Measurements from ENCODE around the gene PRM1.

The PRM1 gene

DNA sequence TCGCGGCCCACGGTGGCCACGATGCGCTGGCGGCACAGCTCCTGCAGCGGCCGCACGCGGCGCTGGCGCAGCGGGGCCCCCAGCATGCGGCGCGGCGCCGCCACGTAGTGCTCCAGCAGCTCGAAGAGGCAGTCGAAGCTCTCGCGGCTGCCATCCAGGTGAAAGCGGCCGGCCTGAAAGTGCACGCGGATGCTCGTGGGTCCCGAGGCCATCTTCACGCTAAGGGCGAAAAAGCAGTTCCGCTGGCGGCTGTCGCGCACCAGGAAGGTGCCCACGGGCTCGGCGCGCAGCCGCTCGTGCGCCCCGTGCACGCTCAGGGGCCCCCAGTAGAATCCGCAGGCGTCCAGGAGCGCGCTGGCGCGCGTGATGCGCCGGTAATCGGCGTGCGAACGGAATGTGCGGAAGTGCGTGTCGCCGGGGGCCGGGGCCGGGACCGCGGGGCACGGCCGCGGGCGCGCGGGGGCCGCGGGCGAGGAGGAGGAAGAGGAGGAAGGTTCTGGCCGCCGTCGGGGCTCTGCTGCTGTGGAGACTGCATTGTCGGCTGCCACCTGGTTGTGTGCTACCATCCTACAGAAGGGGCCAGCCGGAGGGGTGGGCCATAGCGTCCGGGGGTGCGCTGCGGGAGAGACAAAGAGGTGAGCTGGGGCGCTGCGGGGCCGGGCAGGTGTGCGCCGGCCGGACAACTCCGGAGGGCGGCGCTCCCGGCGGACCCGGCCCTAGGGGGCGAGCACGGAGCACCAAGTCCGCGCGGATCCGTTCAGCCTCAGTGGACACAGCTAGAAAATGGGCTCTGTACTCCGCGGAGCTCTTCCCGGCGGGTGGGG is 26.0 kb downstream of the PRM1 start:
- Histone ChIP-seq H3K9ac (ENCODE audit: low read length in 2 of 2) (peak overlapping the region in 1 of 2 donors; percentile 53), H3K4me3 (ENCODE audit: low read length in 2 of 2) (peak overlapping the region; percentile 50 to 85), H3K27me3 (ENCODE audit: control insufficient read depth in 1 of 2, insufficient read depth in 2 of 2, low read length in 2 of 2) (no peaks in the 10 kb centered on the region), H3K9me3 (ENCODE audit: control insufficient read depth in 2 of 2, low read length in 2 of 2) (no peaks in the 10 kb centered on the region), H3K36me3 (ENCODE audit: control insufficient read depth in 2 of 2, insufficient read depth in 2 of 2, low read length in 2 of 2) (peaks cover 0 to 6% of the 10 kb centered on the region in 2 donors), H3K27ac (ENCODE audit: low read length) (peak overlapping the region; percentile 24), H3K4me1 (ENCODE audit: control insufficient read depth, insufficient read depth, low read length) (peaks cover 42% of the 10 kb centered on the region)

DNA sequence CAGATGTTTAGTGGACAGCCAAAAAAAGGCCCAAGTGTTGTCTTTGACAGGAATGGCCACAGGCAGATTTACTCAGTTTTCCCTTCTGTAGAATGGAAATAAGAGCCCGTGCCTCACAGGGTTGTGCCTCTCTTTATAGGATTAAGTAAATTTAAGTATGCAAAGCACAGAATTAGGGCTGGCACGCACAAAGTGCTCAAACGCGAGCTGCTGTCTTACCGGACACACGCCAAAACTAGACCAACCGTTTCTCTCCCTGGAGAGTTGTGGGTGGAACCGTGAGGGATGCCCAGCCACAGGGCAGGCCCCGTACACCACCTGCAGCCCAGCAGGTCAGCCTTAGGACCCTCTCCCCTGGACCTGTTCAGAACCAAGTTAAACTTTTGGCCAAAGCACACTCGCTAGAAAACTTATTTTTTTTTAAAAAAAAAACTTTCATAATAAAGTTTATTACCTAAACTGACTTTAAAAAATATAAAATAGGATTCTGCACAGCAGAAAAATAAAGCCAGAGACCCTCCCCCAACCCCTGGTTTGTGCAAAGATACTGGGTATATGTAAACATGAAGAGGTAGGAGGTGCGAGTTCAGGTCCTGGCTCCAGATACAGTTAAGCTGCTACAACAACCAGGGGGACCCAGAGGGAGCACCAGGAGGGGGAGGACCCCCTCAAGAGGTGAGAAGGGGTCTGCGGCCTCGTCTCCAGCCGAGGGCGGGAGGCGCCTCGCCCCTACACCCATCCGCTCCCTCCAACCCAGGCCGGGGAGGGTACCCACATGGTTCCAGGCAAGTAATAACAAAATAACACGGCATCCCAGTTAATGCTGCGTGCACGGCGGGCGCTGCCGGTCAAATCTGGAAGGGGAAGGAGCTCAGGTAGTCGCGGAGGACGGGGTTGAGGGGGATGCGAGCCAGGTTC is 26.9 kb downstream of the PRM1 start:
- H3K27ac ChIP-seq (ENCODE audit: low read length) = peak overlapping the region; percentile 24
- H3K27me3 ChIP-seq (ENCODE audit: control insufficient read depth in 1 of 2, insufficient read depth in 2 of 2, low read length in 2 of 2) = no peaks in the 10 kb centered on the region
- H3K9me3 ChIP-seq (ENCODE audit: control insufficient read depth in 2 of 2, low read length in 2 of 2) = no peaks in the 10 kb centered on the region
- H3K4me3 ChIP-seq (ENCODE audit: low read length in 2 of 2) = peak overlapping the region; percentile 50 to 85
- H3K4me1 ChIP-seq (ENCODE audit: control insufficient read depth, insufficient read depth, low read length) = peaks cover 41% of the 10 kb centered on the region
- H3K9ac ChIP-seq (ENCODE audit: low read length in 2 of 2) = peak overlapping the region; percentile 29 to 53
- peaks cover 0 to 6% of the 10 kb centered on the region in 2 donors for H3K36me3 ChIP-seq (ENCODE audit: control insufficient read depth in 2 of 2, insufficient read depth in 2 of 2, low read length in 2 of 2)

DNA sequence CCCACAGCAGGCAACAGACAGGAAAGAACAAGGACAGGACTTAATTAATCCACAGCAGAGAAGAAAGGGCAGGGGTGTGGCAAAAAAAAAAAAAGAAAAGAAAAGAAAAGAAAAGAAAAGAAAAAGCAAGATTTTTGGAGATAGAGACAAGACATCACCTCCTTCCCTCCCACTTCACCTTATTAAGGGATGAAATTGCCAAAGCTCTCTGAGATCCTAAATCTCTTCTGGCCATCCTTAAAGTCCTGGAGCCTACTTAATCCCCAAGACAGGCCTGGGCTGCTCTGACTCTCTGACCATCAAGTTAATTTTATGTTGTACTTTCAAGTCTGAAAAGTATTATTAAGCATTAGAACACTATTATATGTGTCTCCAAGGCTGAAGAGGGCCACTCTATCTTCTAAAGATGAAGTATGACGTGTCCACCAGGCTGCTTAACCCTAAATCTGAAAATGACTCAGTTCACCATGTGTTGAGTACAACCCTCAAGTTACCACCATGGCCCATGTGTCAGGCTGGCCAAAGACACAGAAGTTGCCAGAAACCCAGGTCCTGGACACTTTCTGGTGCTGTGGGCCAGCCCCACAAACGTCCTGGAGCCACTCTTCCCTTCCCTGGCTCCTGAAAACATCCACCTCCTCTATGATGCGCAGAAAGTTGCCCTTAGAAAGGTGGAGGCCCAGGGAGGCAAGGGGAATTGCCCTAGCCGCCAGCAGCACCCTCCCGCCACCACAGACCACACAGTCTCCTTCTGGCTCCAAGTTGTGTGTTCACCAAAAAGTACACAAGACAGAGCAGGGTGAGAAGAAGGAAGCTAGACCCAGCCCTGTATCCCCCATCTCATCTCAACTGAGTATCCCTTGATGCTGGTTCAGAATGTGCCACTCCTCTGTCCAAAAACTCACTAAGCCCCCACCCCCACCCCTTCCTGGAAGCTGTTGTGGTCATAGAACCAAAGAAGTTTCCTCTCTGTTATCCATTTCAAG is 27.8 kb downstream of the PRM1 start:
- Histone ChIP-seq H3K36me3 (ENCODE audit: control insufficient read depth in 2 of 2, insufficient read depth in 2 of 2, low read length in 2 of 2) (peaks cover 0 to 6% of the 10 kb centered on the region in 2 donors), H3K4me1 (ENCODE audit: control insufficient read depth, insufficient read depth, low read length) (peaks cover 33% of the 10 kb centered on the region), H3K27me3 (ENCODE audit: control insufficient read depth in 1 of 2, insufficient read depth in 2 of 2, low read length in 2 of 2) (no peaks in the 10 kb centered on the region), H3K27ac (ENCODE audit: low read length) (peak overlapping the region; percentile 24), H3K9ac (ENCODE audit: low read length in 2 of 2) (peak overlapping the region in 1 of 2 donors; percentile 32), H3K9me3 (ENCODE audit: control insufficient read depth in 2 of 2, low read length in 2 of 2) (no peaks in the 10 kb centered on the region), H3K4me3 (ENCODE audit: low read length in 2 of 2) (peak overlapping the region in 1 of 2 donors; percentile 66)

DNA sequence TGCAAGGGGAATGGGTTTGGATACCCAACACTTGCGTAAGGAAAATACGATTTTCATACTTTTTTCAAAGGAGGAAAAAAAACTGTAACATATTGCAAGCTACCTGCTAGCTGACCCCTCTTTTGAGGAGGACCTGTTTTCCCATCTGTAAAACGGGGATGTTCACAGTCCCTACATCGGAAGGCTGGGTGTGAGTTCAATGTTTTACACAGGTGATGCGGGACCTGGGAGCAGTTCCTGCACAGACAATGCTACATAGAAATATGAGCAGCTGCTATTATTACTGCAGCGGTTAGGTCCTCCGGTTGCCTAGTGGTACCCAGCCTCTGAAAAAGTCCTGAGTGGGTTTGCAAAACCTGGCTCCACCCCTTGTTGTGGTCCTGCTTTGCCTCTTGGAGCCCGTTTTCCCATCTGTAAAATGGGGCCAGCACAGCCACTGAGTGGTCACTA is 28.6 kb downstream of the PRM1 start:
- peaks cover 0 to 6% of the 10 kb centered on the region in 2 donors for H3K36me3 ChIP-seq (ENCODE audit: control insufficient read depth in 2 of 2, insufficient read depth in 2 of 2, low read length in 2 of 2)
- H3K4me3 ChIP-seq (ENCODE audit: low read length in 2 of 2) = peak overlapping the region in 1 of 2 donors; percentile 8
- H3K9ac ChIP-seq (ENCODE audit: low read length in 2 of 2) = no peak overlapping the region
- H3K4me1 ChIP-seq (ENCODE audit: control insufficient read depth, insufficient read depth, low read length) = peaks cover 32% of the 10 kb centered on the region
- no peaks in the 10 kb centered on the region for H3K27me3 ChIP-seq (ENCODE audit: control insufficient read depth in 1 of 2, insufficient read depth in 2 of 2, low read length in 2 of 2)
- H3K27ac ChIP-seq (ENCODE audit: low read length) = no peak overlapping the region
- no peaks in the 10 kb centered on the region for H3K9me3 ChIP-seq (ENCODE audit: control insufficient read depth in 2 of 2, low read length in 2 of 2)

DNA sequence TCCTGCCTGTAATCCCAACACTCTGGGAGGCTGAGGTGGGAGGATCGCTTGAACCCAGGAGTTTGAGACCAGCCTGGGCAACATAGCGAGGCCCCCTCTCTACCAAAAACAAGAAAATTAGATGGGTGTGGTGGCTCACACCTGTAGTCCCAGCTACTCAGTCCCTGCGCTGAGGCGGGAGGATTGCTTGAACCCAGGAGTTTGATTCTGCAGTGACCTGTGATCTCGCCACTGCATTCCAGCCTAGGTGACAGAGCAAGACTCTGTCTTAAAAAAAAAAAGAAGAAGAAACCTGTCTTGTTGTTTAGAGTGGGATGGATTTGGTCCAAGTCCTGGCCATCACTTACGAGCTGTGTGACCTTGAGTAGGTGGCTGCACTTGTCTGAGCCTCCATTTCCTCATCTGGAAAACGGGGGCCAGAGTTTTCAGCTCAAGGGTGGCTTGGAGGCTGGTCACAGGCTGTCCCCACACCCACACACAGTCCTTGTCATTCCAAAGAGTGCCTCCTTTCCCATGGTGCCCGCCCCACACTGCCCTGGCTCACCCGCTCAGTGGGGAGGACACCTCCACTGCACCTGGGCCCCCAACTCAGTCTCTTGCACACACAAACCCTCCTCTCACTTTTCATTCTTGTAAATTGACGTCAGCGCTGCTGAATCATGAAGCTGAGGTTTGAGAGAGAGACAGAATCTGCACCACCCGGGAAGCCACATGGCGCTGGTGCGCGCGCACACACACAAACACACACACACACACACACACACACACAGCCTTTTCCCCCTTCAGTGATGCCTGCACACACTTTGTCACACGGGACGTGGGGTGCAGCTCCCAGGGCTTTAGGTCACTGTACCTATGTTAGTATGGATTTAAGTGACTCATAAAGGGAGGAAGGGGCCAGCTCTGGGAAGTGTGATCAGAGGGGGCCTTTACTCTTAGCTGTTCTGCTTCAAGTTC is 29.3 kb downstream of the PRM1 start:
- H3K9me3 ChIP-seq (ENCODE audit: control insufficient read depth in 2 of 2, low read length in 2 of 2) = no peaks in the 10 kb centered on the region
- peaks cover 0 to 6% of the 10 kb centered on the region in 2 donors for H3K36me3 ChIP-seq (ENCODE audit: control insufficient read depth in 2 of 2, insufficient read depth in 2 of 2, low read length in 2 of 2)
- H3K27me3 ChIP-seq (ENCODE audit: control insufficient read depth in 1 of 2, insufficient read depth in 2 of 2, low read length in 2 of 2) = no peaks in the 10 kb centered on the region
- no peak overlapping the region for H3K27ac ChIP-seq (ENCODE audit: low read length)
- no peak overlapping the region for H3K9ac ChIP-seq (ENCODE audit: low read length in 2 of 2)
- H3K4me3 ChIP-seq (ENCODE audit: low read length in 2 of 2) = no peak overlapping the region
- peaks cover 24% of the 10 kb centered on the region for H3K4me1 ChIP-seq (ENCODE audit: control insufficient read depth, insufficient read depth, low read length)

DNA sequence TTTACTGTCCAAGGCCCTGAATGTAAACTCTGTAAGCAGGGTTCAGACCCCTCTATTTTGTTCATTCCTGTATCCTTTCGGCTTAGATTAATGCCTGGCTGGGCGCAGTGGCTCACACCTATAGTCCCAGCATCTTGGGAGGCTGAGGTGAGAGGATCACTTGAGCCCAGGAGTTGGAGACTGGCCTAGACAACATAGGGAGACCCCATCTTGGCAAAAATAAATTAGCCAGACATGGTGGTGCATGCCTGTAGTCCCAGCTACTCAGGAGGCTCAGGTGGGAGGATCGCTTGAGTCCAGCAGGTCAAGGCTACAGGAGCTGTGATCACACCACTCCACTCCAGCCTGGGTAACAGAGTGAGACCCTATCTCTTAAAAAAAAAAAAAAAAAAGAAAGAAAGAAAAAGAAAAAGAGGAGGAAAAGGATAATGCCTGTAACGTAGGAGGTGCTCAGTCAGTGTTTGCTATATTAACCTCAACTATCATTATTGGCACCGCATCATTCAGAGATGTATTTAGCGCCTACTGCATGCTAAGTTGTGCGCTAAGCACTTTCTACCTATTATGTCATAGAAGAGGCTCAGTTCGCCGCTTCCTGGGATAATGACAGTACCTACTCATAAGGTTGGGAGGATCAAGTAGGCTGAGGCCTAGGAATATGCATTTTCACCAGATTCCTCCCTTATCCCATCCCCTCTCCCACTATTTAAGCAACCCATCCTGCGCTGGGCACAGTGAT is 30.2 kb downstream of the PRM1 start:
- peaks cover 21% of the 10 kb centered on the region for H3K4me1 ChIP-seq (ENCODE audit: control insufficient read depth, insufficient read depth, low read length)
- H3K27me3 ChIP-seq (ENCODE audit: control insufficient read depth in 1 of 2, insufficient read depth in 2 of 2, low read length in 2 of 2) = no peaks in the 10 kb centered on the region
- no peaks in the 10 kb centered on the region for H3K9me3 ChIP-seq (ENCODE audit: control insufficient read depth in 2 of 2, low read length in 2 of 2)
- no peak overlapping the region for H3K27ac ChIP-seq (ENCODE audit: low read length)
- peaks cover 0 to 6% of the 10 kb centered on the region in 2 donors for H3K36me3 ChIP-seq (ENCODE audit: control insufficient read depth in 2 of 2, insufficient read depth in 2 of 2, low read length in 2 of 2)
- no peak overlapping the region for H3K4me3 ChIP-seq (ENCODE audit: low read length in 2 of 2)
- H3K9ac ChIP-seq (ENCODE audit: low read length in 2 of 2) = no peak overlapping the region

DNA sequence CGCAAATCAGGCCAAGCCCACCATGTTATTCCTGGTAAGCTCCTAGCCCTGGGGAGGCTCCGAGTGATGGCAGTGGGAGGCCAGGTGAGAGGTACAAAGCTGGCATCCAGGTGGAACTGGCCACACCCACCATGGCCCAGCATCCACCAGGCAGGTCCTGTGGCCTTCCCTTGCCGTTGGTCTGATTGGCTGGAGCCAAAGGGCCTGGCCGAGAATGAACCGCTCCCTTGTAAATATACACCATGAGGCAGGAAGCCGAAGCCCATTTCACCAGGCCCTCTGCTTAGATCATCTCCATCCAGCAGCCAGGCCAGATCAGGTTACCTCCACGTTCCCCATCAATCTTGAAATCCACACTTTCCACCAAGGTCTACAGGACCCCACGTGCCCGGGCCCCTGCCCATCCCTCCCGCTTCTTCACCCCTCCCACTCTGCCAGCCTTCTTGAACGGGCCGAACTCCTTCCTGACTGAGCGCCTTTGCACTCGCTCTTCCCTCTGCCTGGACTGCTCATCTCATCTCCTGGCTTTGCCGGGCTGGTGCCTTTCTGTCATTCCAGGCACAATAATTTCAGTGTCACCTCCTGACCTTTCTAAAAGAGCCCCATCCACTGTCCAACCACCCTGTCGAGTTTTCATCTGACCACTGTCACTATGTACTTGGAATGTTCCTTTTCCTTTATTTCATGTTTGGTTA is 30.9 kb downstream of the PRM1 start:
- Histone ChIP-seq H3K9ac (ENCODE audit: low read length in 2 of 2) (no peak overlapping the region), H3K4me1 (ENCODE audit: control insufficient read depth, insufficient read depth, low read length) (peaks cover 18% of the 10 kb centered on the region), H3K27me3 (ENCODE audit: control insufficient read depth in 1 of 2, insufficient read depth in 2 of 2, low read length in 2 of 2) (no peaks in the 10 kb centered on the region), H3K4me3 (ENCODE audit: low read length in 2 of 2) (no peak overlapping the region), H3K27ac (ENCODE audit: low read length) (no peak overlapping the region), H3K9me3 (ENCODE audit: control insufficient read depth in 2 of 2, low read length in 2 of 2) (no peaks in the 10 kb centered on the region), H3K36me3 (ENCODE audit: control insufficient read depth in 2 of 2, insufficient read depth in 2 of 2, low read length in 2 of 2) (peaks cover 0 to 6% of the 10 kb centered on the region in 2 donors)

DNA sequence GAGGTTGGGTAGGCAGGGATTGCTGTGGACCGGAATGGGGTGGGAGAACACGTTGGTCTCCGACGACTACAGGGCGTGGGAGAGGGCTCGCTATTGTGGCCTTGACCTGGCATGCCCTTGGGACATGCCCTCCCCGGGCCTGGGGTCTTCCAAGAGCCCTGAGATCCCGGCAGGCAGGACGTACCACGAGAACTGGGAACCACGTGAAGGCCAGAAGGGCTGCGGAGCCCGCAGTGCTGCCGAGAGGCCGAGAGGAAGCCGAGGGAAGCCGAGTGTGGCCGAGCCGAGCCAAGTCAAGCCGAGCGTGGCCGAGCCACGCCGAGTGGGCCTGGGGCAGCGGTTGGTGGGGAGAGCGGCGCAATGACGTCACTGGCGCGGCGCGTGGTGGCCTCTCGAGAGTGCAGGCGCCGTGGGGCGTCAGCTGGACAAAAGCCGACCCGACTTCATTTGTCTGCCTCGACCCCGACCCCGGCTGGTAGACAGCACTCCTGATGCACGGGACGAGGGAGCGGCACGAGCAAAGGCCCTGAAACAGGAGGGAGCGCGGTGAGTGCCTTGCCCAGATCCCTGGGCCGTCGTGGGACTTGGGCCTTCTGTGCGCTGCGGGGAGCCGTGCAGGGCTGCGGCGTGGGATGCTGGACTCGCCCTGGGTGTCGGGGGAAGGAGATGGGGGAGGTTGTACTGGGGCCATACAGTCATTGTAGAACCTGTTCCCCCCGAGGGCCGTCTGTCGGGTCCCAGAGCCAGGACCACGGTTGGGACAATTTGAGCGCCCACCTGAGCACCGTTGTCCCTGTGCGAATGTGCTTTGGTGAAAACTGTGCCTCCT is 31.7 kb downstream of the PRM1 start:
- H3K9ac ChIP-seq (ENCODE audit: low read length in 2 of 2) = no peak overlapping the region
- no peaks in the 10 kb centered on the region for H3K27me3 ChIP-seq (ENCODE audit: control insufficient read depth in 1 of 2, insufficient read depth in 2 of 2, low read length in 2 of 2)
- H3K4me1 ChIP-seq (ENCODE audit: control insufficient read depth, insufficient read depth, low read length) = peaks cover 10% of the 10 kb centered on the region
- no peaks in the 10 kb centered on the region for H3K9me3 ChIP-seq (ENCODE audit: control insufficient read depth in 2 of 2, low read length in 2 of 2)
- peaks cover 0 to 6% of the 10 kb centered on the region in 2 donors for H3K36me3 ChIP-seq (ENCODE audit: control insufficient read depth in 2 of 2, insufficient read depth in 2 of 2, low read length in 2 of 2)
- H3K4me3 ChIP-seq (ENCODE audit: low read length in 2 of 2) = no peak overlapping the region
- no peak overlapping the region for H3K27ac ChIP-seq (ENCODE audit: low read length)

All from stomach smooth muscle (tissue), 2 donors.